Neural cell (in vitro differentiated cells): ENCODE data around the gene BMS1.

Experiments
- EP300 ChIP-seq: fragments of 450-650 bp; conservative IDR thresholded peaks from 2 replicates; pipeline ENCODE4 v1.6.1; 2014; ENCODE audit warnings: antibody characterized with exemption, mild to moderate bottlenecking, moderate library complexity; ENCODE audit not compliant: poor library complexity, severe bottlenecking
- EZH2 ChIP-seq: fragments of 200-600, 300-800 bp; shearing (Covaris generic), sonication (generic); IDR thresholded peaks from 2 replicates; pipeline ENCODE4 v1.6.1; 2014; ENCODE audit warnings: antibody characterized with exemption, low read length, borderline replicate concordance, mild to moderate bottlenecking; ENCODE audit not compliant: insufficient read depth, poor library complexity, severe bottlenecking
- POLR2AphosphoS5 ChIP-seq: IDR thresholded peaks from 2 replicates; pipeline ENCODE4 v1.6.1; 2012
- TF ChIP-seq, protein P1 (sequence below): fragments of 450-650 bp; IDR thresholded peaks from 2 replicates; pipeline ENCODE4 v1.5.1; 2014; ENCODE audit warnings: antibody characterized with exemption, mild to moderate bottlenecking, moderate library complexity; ENCODE audit not compliant: poor library complexity, severe bottlenecking
- TF ChIP-seq, protein P2 (sequence below): IDR thresholded peaks from 2 replicates; pipeline ENCODE4 v1.6.1; 2012; ENCODE audit warnings: borderline replicate concordance

DNA sequence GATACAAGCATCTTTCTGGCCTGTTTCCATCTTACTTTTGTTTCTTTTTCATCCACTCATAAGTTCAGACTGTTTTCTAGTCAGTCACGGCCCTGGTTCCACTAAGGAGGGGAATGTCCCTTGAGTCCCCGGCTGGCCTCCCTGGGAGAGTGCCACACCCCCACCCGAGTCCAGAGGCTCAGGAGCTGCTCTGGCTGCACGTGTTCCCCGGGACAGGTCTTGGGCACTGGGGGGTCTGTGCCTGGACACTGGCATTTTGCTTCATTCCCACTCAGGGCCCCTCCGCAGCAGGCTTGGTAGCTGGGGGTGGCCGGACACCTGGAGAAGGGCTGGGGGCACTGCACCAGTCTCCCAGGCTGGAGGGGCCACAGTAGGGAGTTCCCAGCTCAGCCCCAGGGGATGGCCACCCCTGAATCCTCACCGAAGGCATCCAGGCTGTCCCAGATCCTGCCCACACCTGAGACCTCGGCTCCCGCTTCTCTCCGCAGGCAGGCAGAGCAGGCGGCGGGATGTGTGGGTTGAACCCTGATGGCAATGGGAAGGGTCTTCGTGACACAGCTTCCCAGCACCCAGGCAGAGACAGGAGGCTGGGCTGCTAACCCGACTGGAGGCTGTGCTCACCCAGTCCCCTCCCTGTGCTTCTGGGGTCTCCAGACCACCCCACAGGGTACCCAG, 92.3 kb downstream of the BMS1 start:
- no peak for TF ChIP-seq EZH2
- TF ChIP-seq, protein P1, sequence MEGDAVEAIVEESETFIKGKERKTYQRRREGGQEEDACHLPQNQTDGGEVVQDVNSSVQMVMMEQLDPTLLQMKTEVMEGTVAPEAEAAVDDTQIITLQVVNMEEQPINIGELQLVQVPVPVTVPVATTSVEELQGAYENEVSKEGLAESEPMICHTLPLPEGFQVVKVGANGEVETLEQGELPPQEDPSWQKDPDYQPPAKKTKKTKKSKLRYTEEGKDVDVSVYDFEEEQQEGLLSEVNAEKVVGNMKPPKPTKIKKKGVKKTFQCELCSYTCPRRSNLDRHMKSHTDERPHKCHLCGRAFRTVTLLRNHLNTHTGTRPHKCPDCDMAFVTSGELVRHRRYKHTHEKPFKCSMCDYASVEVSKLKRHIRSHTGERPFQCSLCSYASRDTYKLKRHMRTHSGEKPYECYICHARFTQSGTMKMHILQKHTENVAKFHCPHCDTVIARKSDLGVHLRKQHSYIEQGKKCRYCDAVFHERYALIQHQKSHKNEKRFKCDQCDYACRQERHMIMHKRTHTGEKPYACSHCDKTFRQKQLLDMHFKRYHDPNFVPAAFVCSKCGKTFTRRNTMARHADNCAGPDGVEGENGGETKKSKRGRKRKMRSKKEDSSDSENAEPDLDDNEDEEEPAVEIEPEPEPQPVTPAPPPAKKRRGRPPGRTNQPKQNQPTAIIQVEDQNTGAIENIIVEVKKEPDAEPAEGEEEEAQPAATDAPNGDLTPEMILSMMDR, result no peak
- TF ChIP-seq EP300, result no peak
- no peak for TF ChIP-seq POLR2AphosphoS5
- TF ChIP-seq, protein P2, sequence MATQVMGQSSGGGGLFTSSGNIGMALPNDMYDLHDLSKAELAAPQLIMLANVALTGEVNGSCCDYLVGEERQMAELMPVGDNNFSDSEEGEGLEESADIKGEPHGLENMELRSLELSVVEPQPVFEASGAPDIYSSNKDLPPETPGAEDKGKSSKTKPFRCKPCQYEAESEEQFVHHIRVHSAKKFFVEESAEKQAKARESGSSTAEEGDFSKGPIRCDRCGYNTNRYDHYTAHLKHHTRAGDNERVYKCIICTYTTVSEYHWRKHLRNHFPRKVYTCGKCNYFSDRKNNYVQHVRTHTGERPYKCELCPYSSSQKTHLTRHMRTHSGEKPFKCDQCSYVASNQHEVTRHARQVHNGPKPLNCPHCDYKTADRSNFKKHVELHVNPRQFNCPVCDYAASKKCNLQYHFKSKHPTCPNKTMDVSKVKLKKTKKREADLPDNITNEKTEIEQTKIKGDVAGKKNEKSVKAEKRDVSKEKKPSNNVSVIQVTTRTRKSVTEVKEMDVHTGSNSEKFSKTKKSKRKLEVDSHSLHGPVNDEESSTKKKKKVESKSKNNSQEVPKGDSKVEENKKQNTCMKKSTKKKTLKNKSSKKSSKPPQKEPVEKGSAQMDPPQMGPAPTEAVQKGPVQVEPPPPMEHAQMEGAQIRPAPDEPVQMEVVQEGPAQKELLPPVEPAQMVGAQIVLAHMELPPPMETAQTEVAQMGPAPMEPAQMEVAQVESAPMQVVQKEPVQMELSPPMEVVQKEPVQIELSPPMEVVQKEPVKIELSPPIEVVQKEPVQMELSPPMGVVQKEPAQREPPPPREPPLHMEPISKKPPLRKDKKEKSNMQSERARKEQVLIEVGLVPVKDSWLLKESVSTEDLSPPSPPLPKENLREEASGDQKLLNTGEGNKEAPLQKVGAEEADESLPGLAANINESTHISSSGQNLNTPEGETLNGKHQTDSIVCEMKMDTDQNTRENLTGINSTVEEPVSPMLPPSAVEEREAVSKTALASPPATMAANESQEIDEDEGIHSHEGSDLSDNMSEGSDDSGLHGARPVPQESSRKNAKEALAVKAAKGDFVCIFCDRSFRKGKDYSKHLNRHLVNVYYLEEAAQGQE, result no peak
